HUES48 (cell line): ENCODE data around the gene TTC28.

Experiments used
- H3K27ac ChIP-seq: one replicate; pipeline ENCODE4 v1.7.0; 2013; ENCODE audit warnings: low read depth, low read length, inconsistent platforms
- H3K27me3 ChIP-seq: 2 replicates; pipeline ENCODE4 v1.6.1; 2013; ENCODE audit warnings: mild to moderate bottlenecking, low read length; ENCODE audit not compliant: control insufficient read depth, insufficient read depth
- H3K36me3 ChIP-seq: 2 replicates; pipeline ENCODE4 v1.6.1; 2013; ENCODE audit warnings: low read length; ENCODE audit not compliant: control insufficient read depth, insufficient read depth
- H3K4me1 ChIP-seq: 2 replicates; pipeline ENCODE4 v1.6.1; 2013; ENCODE audit warnings: mild to moderate bottlenecking, low read length; ENCODE audit not compliant: control insufficient read depth, insufficient read depth
- H3K4me3 ChIP-seq: 2 replicates; pipeline ENCODE4 v1.5.1; 2013; ENCODE audit warnings: mild to moderate bottlenecking, low read depth, low read length
- H3K9ac ChIP-seq: 2 replicates; pipeline ENCODE4 v1.6.1; 2013; ENCODE audit warnings: mild to moderate bottlenecking, low read depth, low read length, moderate library complexity
- H3K9me3 ChIP-seq: 2 replicates; pipeline ENCODE4 v1.6.1; 2013; ENCODE audit warnings: low read length; ENCODE audit not compliant: control insufficient read depth, insufficient read depth

TTC28 gene

GRCh38 chr22:28006271-28006670 lies 673.4 kb downstream of the TTC28 start:
- Histone ChIP-seq H3K27ac (no peak overlapping the region), H3K9ac (no peak overlapping the region), H3K4me3 (no peak overlapping the region), H3K36me3 (no peaks in the 10 kb centered on the region), H3K4me1 (no peaks in the 10 kb centered on the region), H3K9me3 (no peaks in the 10 kb centered on the region), H3K27me3 (no peaks in the 10 kb centered on the region)

DNA sequence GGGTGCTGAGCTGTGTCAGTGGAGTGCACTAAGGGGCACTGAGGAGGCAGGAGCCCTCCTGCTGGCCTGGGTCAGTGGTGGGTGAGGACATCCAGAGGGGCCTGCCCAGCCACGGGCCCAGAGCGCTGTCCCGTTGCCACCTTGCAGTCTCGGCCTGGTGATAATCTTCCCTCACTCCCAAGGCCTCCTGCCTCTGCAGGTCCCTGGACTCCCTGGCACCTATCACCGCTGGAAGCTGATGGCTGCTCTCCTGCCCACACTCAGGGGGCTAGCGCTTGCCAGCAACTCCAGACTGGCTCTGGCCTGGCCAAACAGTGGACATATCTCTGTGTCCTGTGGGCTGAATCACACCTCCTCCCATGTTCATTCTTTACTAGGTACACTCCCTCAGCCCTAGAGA lies 674.1 kb downstream of the TTC28 start:
- no peak overlapping the region for H3K9ac ChIP-seq
- no peak overlapping the region for H3K27ac ChIP-seq
- H3K9me3 ChIP-seq, result no peaks in the 10 kb centered on the region
- no peak overlapping the region for H3K4me3 ChIP-seq
- H3K36me3 ChIP-seq, result no peaks in the 10 kb centered on the region
- H3K27me3 ChIP-seq, result no peaks in the 10 kb centered on the region
- H3K4me1 ChIP-seq, result no peaks in the 10 kb centered on the region

DNA sequence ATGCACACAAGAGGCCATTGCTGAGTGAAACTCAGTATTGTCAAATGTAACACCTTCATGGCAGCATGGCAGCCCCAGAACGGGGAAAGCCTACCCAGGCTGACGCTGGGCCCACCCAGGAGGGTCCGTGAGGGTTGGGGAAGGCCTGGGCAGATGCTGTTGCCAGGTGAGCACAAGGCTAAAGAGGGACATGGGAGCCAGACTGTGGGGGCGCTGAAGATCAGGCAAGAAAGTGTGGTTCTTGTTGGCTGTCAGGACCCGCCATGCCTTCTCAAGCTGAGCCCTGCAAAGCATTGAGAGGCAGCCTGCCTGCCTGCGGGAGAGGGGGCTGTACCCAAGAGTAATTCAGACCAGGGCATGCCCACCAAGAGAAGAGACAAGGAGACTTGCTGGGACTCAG lies 675.6 kb downstream of the TTC28 start:
- Histone ChIP-seq H3K36me3 (no peaks in the 10 kb centered on the region), H3K4me3 (no peak overlapping the region)

GRCh38 chr22:28002863-28003565 lies 676.6 kb downstream of the TTC28 start:
- Histone ChIP-seq H3K36me3 (no peaks in the 10 kb centered on the region), H3K4me3 (no peak overlapping the region), H3K27me3 (no peaks in the 10 kb centered on the region), H3K27ac (no peak overlapping the region), H3K9me3 (no peaks in the 10 kb centered on the region), H3K9ac (no peak overlapping the region), H3K4me1 (no peaks in the 10 kb centered on the region)

More for the DNA sequence above, 675.6 kb downstream of the TTC28 start:
- no peaks in the 10 kb centered on the region for H3K27me3 ChIP-seq
- no peak overlapping the region for H3K9ac ChIP-seq
- no peak overlapping the region for H3K27ac ChIP-seq
- H3K4me1 ChIP-seq, result no peaks in the 10 kb centered on the region
- H3K9me3 ChIP-seq, result no peaks in the 10 kb centered on the region

DNA sequence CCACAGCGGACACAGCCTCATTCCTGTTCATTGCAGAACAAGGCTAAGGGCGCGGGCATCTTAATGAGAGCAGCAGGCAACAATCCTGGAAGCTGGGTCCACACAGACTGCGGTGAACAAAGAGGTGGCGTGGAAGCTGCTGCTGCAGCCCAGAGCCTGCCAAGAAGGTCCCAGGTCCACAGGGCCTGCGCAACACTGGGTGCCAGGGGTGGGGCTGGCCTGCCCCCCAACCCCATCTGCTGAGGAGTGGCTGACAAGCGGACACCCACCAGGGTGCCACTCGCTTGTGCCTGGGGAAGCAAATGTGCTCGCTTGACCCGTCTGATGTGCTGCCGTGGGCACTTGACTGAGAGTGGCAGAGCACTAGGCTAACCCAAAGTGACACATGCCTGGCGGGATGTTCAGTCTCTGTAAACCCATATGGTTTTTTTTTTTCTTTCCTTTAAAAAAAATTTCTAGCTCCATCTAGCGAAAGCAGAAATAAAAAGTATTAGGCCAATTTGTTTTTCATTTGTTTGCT lies 677.4 kb downstream of the TTC28 start:
- Histone ChIP-seq H3K9me3 (no peaks in the 10 kb centered on the region), H3K27me3 (no peaks in the 10 kb centered on the region), H3K36me3 (no peaks in the 10 kb centered on the region), H3K4me1 (no peaks in the 10 kb centered on the region), H3K9ac (no peak overlapping the region), H3K4me3 (no peak overlapping the region), H3K27ac (no peak overlapping the region)

DNA sequence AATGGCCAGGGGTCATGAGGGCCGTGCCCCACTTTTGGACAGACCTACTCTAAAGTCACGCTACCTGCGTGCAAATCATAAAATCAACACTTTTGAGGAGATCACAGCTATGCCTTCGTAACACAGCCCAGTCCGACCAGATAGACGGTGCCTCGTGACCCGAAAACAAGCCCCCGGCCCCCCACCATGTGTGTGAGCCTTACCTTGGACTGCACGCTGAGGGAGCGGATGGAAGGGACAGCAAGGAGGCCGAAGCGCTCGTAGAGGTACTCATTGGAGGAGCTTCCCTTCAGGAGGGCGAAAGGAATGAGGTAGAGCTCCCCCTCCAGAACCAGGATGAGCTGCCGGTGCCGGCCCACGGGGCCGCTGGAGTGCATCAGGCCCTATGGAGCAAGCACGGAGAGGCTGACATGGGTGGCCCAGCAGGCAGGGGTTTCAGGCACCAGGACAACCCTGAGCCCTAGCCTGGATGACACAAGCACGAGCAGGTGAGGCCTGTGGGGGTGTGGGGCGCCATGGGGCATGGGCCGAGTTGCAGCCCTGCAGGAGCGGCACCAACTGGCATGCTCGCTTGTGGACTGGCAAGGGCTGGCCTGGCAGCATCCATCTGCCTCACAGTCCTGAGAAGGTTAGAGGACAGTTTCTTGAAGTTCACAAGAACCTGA lies 678.3 kb downstream of the TTC28 start:
- Histone ChIP-seq H3K4me1 (no peaks in the 10 kb centered on the region), H3K27ac (no peak overlapping the region), H3K9ac (no peak overlapping the region), H3K36me3 (no peaks in the 10 kb centered on the region), H3K27me3 (no peaks in the 10 kb centered on the region), H3K4me3 (no peak overlapping the region), H3K9me3 (no peaks in the 10 kb centered on the region)

- Histone ChIP-seq H3K9me3 (no peaks in the 10 kb centered on the region), H3K27me3 (no peaks in the 10 kb centered on the region), H3K4me3 (no peak overlapping the region), H3K4me1 (no peaks in the 10 kb centered on the region), H3K27ac (no peak overlapping the region), H3K9ac (no peak overlapping the region), H3K36me3 (no peaks in the 10 kb centered on the region)
Measured at GRCh38 chr22:28000361-28000760, 679.3 kb downstream of the TTC28 start.

- Histone ChIP-seq H3K4me1 (no peaks in the 10 kb centered on the region), H3K9me3 (no peaks in the 10 kb centered on the region), H3K27me3 (no peaks in the 10 kb centered on the region), H3K36me3 (no peaks in the 10 kb centered on the region), H3K27ac (no peak overlapping the region), H3K4me3 (no peak overlapping the region), H3K9ac (no peak overlapping the region)
Measured at GRCh38 chr22:27999876-28000275, 679.8 kb downstream of the TTC28 start.

DNA sequence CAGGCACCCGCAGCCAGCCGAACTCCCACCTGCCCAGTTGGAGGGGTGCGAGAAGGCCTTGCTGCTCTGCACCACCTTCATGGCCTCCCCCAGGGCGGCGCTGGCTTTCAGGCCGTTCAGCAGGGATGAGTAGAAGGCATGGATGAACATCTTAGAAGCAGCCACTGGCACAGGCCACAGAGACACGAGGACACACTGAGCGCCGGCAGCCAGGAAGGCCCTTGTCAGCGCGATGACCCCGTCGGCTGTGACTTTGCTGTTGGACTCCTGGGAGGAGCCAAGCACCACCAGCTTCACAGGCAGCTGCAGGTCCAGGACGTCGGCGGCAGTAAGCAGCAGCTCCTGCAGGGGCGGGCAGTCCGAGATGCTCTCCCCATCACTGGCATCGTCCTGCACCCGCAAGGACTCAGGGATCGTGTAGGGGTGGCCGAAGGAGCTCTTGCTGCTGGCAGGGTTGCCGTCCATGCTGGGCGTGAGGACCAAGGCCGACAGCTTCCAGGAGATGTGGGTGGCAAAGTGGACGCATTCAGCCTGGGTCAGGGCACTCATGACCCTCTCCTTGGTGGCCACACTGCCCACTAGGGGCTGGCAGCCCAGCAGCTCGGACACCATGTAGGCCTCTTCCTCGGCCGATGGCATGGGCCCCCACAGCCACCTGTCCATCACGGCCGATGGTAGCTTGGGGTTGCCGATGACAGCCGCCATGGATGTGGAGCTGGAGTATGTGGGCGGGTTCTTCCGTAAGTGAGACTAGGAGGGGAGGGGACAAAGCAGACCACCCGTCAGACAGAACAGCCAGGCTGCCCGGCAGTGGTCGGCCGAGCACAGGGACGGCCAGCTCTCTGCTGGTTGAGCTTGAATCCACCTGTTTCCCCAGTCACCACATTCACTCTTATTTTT lies 680.9 kb downstream of the TTC28 start:
- Histone ChIP-seq H3K9ac (no peak overlapping the region), H3K9me3 (no peaks in the 10 kb centered on the region), H3K27ac (no peak overlapping the region), H3K4me3 (no peak overlapping the region), H3K27me3 (no peaks in the 10 kb centered on the region), H3K36me3 (no peaks in the 10 kb centered on the region), H3K4me1 (no peaks in the 10 kb centered on the region)

DNA sequence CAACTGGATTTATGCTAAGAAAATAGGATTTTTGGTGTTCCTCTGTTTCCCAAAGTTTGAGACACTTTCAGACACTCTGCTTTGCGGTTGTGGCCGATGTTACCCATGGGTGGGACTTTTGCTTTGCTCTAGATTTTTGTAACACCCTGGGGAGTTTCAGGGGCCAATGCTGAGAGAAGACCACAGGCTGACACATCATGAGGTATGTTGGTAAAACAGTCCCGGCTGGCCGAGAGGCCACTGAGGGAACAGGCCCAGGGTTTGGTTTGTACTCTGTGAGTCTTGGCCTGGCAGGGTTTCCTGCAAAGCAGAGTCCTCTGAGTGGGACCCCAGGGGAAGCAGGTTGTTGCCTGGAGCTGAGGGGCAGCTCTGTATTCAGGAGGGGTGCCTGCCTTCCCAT lies 682.1 kb downstream of the TTC28 start:
- H3K4me3 ChIP-seq, result no peak overlapping the region
- peaks cover 3% of the 10 kb centered on the region for H3K4me1 ChIP-seq

GRCh38 chr22:27996981-27997380 lies 682.7 kb downstream of the TTC28 start:
- H3K27me3 ChIP-seq, result no peaks in the 10 kb centered on the region
- H3K9ac ChIP-seq, result no peak overlapping the region
- no peak overlapping the region for H3K4me3 ChIP-seq
- no peak overlapping the region for H3K27ac ChIP-seq
- peaks cover 7% of the 10 kb centered on the region for H3K4me1 ChIP-seq
- H3K36me3 ChIP-seq, result no peaks in the 10 kb centered on the region
- H3K9me3 ChIP-seq, result no peaks in the 10 kb centered on the region

More for the DNA sequence above, 682.1 kb downstream of the TTC28 start:
- no peaks in the 10 kb centered on the region for H3K9me3 ChIP-seq
- no peak overlapping the region for H3K9ac ChIP-seq
- no peak overlapping the region for H3K27ac ChIP-seq
- H3K36me3 ChIP-seq, result no peaks in the 10 kb centered on the region
- no peaks in the 10 kb centered on the region for H3K27me3 ChIP-seq
